DMS53 treated with DMSO at 0.1 percent for 48 hours (cell line): ENCODE results near the gene SIGLEC14.
"Not testable (repeated sequence)": the region's sequence is repeated elsewhere in the genome, so short reads cannot be mapped to it uniquely, and the experiment has no call there.

Source experiments
- DNase-seq: peaks from one replicate; lab custom pipeline; 2025; ENCODE audit not compliant: unreplicated experiment; lab: John Stamatoyannopoulos, UW

SIGLEC14 gene

GRCh38 chr19:51675911-51676565 lies 29.4 kb upstream of the SIGLEC14 start:
- DNase-seq, result not testable (repeated sequence)

- DNase-seq, result no peak
Observed at GRCh38 chr19:51668216-51668615, 21.6 kb upstream of the SIGLEC14 start.

GRCh38 chr19:51664997-51665396 lies 18.4 kb upstream of the SIGLEC14 start:
- DNase-seq, result no peak

- no peak for DNase-seq
Observed at GRCh38 chr19:51664131-51664530, 17.5 kb upstream of the SIGLEC14 start.

DNA sequence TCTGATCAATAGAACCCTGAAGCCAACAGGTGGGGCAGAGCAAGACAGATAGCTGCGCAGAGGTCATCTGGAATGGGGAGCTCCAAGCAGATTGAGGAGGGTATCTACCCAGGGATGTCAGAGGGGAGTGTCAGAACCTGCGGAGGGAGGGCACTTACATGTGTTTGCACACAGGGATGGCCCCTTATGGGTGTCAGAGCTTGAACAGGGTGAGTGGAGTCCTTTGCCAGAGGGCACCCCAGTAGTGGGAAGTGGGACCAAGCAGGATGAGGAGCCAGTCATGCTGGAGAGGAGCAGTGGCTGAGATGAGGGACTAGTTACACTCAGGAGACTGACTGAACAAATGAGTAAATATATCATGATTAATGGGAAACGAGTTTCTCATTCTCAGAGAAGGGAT lies 17.0 kb upstream of the SIGLEC14 start:
- DNase-seq, result no peak

- DNase-seq, result peak; percentile 5
Observed at GRCh38 chr19:51660975-51661600, 14.5 kb upstream of the SIGLEC14 start.

GRCh38 chr19:51654783-51655182 lies 8.2 kb upstream of the SIGLEC14 start:
- DNase-seq, result no peak

- DNase-seq, result no peak
Observed at GRCh38 chr19:51653162-51653561, 6.5 kb upstream of the SIGLEC14 start.

- no peak for DNase-seq
Observed at GRCh38 chr19:51652266-51652665, 5.6 kb upstream of the SIGLEC14 start.

GRCh38 chr19:51651216-51651846 lies 4.7 kb upstream of the SIGLEC14 start:
- DNase-seq, result no peak

DNA sequence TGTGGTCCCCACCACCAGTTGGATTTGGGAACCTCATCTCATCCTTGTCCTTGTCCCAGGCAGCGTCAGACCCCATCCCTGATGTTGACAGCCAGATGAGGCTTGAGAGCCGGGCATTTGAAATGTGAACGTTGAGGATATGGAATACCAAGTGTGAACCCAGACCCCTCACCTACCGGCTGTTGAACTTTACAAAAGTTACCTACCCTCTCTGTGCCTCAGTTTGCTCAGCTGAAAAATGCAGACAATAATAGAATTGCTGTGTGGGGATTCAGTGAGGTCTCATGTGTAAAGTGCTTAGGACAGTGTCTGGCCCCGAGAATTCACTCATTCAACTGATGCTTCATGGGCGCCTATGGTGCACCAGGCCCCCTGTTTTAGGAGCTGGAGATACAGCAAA lies 693 bp upstream of the SIGLEC14 start:
- DNase-seq, result no peak

- no peak for DNase-seq
Observed at GRCh38 chr19:51644636-51645271, 1.9 kb downstream of the SIGLEC14 start.

- no peak for DNase-seq
Observed at GRCh38 chr19:51641648-51642047, 5.0 kb downstream of the SIGLEC14 start.

GRCh38 chr19:51640386-51640785 lies 6.2 kb downstream of the SIGLEC14 start:
- no peak for DNase-seq

GRCh38 chr19:51639916-51640315 lies 6.7 kb downstream of the SIGLEC14 start:
- no peak for DNase-seq

DNA sequence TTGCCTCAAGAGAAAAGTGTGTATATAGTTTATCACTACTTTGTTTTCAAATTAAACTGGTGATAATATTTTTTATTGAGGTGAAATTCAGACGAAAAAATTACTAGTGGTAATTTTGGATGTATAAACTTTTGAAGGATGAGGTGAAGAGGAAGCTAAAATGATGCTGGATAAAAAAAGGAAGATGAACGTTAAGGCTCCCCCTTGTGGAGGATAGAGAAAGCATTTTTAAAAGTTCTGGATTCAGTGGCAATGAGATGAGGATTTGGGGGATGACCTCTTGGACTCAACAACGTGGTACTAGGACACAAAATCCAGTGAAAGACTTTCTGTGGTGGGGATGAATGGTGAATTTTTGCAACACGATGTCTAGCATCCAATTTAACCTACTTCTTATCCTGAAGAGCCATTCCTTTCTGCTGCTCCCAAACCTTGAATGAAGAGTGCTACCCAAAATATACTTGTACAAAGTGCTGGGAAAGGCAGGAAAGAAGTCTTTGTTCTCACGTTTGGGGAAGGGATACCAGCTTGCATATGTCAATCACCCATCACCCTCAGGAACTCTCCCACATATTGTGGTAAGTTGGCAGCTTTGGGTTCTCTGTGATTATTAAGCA lies 9.2 kb downstream of the SIGLEC14 start:
- no peak for DNase-seq

DNA sequence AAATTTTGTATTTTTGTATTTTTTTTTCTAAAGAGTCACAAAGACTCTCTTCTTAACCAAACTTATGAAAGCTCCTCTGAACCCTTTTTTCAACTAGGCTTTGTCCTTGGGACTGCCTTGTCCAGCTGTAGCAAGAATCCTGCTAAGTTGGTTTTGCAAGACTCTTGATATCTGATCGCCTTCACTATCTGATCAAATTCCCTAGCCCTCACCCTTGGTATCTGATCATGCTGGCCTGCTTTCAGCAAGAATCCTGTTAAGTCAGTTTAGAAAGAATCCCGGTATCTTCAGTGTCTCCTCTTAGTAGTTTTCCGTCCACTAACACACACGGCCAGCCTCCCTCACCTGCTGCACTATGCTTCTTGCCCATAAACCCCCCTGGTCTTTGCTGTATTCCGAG lies 14.5 kb downstream of the SIGLEC14 start:
- no peak for DNase-seq

DNA sequence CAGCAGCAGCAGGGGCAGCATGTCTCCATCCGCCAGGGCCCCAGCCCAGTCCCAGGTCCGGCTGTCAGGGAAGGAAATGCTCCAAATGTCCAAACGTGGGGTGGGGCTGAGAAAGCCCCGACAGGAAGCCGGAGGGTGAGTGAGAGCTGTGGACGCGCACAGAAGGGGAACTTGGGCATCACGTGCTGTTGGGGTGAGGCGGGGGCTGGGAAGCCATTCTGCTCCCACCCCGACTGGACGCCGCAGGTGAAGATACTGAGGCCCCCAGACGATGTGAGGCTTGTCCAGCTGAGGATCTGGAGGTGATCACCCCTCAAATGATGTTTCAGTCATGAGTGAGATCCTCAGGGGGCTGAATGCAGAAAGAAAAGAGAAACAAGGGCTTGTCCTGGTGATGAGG lies 16.3 kb downstream of the SIGLEC14 start, which contains the start of gene SIGLEC5:
SIGLEC5 (minus strand) TSS at position 87 of the 400 bp plus-strand sequence; CDS start at position 21, 66 bp downstream.
- not testable (repeated sequence) for DNase-seq

- no peak for DNase-seq
Observed at GRCh38 chr19:51628153-51628939, 18.3 kb downstream of the SIGLEC14 start.

DNA sequence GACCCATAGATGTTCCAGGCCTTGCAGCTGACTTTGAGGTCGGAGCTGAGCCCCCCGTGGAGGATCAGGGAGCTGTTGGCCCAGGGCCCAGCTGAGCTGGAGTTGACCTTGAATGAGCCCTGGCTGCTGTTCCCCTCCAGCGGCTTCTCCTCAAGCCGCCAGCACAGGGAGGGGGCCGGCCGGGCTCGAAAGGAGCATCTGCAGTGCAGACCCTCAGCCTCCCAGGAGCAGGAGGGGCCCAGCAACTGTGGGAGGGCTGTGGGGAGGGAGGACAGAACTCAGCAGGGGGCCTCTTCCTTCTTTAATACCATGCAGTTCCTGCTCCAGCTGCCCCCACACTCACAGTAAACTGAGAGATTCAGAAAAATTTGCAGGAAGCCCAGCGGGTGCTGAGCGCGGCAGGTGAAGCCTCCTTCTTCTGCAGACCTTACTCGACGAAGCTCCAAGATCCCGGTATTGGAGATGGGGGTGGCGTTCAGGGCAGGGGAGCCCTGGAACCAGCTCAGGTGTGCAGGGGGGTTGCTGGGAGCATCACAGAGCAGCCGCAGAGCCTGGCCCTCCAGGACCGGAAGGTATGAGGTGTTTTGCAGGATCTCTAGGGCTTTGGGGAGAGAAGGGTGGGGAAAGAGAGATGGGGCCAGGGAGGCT lies 19.0 kb downstream of the SIGLEC14 start:
- no peak for DNase-seq
